H1 (cell line): ENCODE measurements around the gene RBM19. TPM values are rescaled to one million over a fixed set of nuclear protein-coding genes. Genes with fewer than 3 reads are reported as not detected.

Experiments used
- CTCF ChIA-PET: fragments of 300-600 bp; sonication (Branson Sonifier 250); formaldehyde crosslinking; loops from one replicate; lab custom pipeline; 2021; ENCODE audit not compliant: partially characterized antibody; lab: Charles Lee
- POLR2A ChIA-PET: fragments of 300-600 bp; sonication (Branson Sonifier 250); formaldehyde crosslinking; loops from one replicate; lab custom pipeline; 2021; ENCODE audit warnings: inconsistent platforms; ENCODE audit not compliant: partially characterized antibody; lab: Charles Lee
- DNase-seq, 2 experiments: peaks; one replicate each; pipeline versions ENCODE4 v3.0.0 to v3.0.0-alpha.2; 2010 to 2022; ENCODE audit warnings: low spot score in 2 of 2, low read depth in 1 of 2, mixed read lengths in 1 of 2
- FAIRE-seq: peaks from 2 replicates; lab custom pipeline; 2011; peaks lifted over from hg19 to GRCh38; lab: Jason Lieb, UNC
- H2AFZ ChIP-seq: 2 replicates; pipeline ENCODE4 v1.8.1; 2012; ENCODE audit warnings: low read length, inconsistent platforms
- H2AK5ac ChIP-seq: 2 replicates; pipeline ENCODE4 v1.6.1; 2013; ENCODE audit warnings: low read depth, low read length
- H2BK120ac ChIP-seq: replicated peaks from 2 replicates; pipeline ENCODE3; 2013; ENCODE audit warnings: low read depth, low read length, inconsistent platforms
- H2BK12ac ChIP-seq: 2 replicates; pipeline ENCODE4 v1.6.1; 2013; ENCODE audit warnings: low read depth, low read length
- H2BK15ac ChIP-seq: 2 replicates; pipeline ENCODE4 v1.6.1; 2013; ENCODE audit warnings: low read length
- H2BK20ac ChIP-seq: 2 replicates; pipeline ENCODE4 v1.6.1; 2013; ENCODE audit warnings: low read length
- H2BK5ac ChIP-seq: 2 replicates; pipeline ENCODE4 v1.6.1; 2013; ENCODE audit warnings: low read depth, low read length
- H3K14ac ChIP-seq: 2 replicates; pipeline ENCODE4 v1.6.1; 2013; ENCODE audit warnings: inconsistent platforms; ENCODE audit not compliant: insufficient read length
- H3K18ac ChIP-seq: 2 replicates; pipeline ENCODE4 v1.6.1; 2013; ENCODE audit warnings: low read length; ENCODE audit errors: extremely low read depth
- H3K23ac ChIP-seq: 2 replicates; pipeline ENCODE4 v1.6.1; 2013; ENCODE audit warnings: inconsistent platforms; ENCODE audit not compliant: insufficient read length
- H3K23me2 ChIP-seq: 2 replicates; pipeline ENCODE4 v1.6.1; 2013; ENCODE audit warnings: low read depth, low read length
- H3K27ac ChIP-seq: 2 replicates; pipeline ENCODE4 v1.6.1; 2011; ENCODE audit warnings: low read depth, low read length, inconsistent platforms
- H3K27me3 ChIP-seq, 4 experiments: replicated peaks in 1 of 4; 1 replicate in 1 of 4; 2 replicates in 3 of 4; pipeline versions ENCODE4 v1.6.1 to v1.8.1; 2011 to 2013; ENCODE audit warnings: low read length in 3 of 4, mild to moderate bottlenecking in 3 of 4, inconsistent platforms in 2 of 4, mixed read lengths in 2 of 4, moderate library complexity in 1 of 4; ENCODE audit not compliant: control insufficient read depth in 3 of 4, insufficient read depth in 3 of 4; ENCODE audit errors: extremely low read depth in 1 of 4
- H3K36me3 ChIP-seq, 4 experiments: 2 replicates each; pipeline versions ENCODE4 v1.6.1 to v1.8.1; 2011 to 2013; ENCODE audit warnings: mild to moderate bottlenecking in 4 of 4, low read length in 3 of 4, moderate library complexity in 2 of 4, control low read depth in 1 of 4, inconsistent platforms in 1 of 4; ENCODE audit not compliant: insufficient read depth in 4 of 4, control insufficient read depth in 2 of 4
- H3K4ac ChIP-seq: replicated peaks from 2 replicates; pipeline ENCODE3; 2013; ENCODE audit warnings: low read length, low read depth, mixed read lengths, inconsistent platforms; ENCODE audit not compliant: insufficient read length
- H3K4me1 ChIP-seq, 4 experiments: replicated peaks in 1 of 4; 1 replicate in 1 of 4; 2 replicates in 3 of 4; pipeline versions ENCODE4 v1.6.1 to v1.8.1; 2011 to 2013; ENCODE audit warnings: low read length in 3 of 4, inconsistent platforms in 2 of 4, mixed read lengths in 1 of 4; ENCODE audit not compliant: insufficient read depth in 4 of 4, control insufficient read depth in 3 of 4
- H3K4me2 ChIP-seq, 2 experiments: 2 replicates each; pipeline versions ENCODE4 v1.6.1 to v1.8.1; 2011 to 2013; ENCODE audit warnings: low read depth in 2 of 2, low read length in 2 of 2, control low read depth in 1 of 2, inconsistent platforms in 1 of 2, mild to moderate bottlenecking in 1 of 2; ENCODE audit not compliant: insufficient read depth in 1 of 2
- H3K4me3 ChIP-seq, 4 experiments: fragments of 200-600, 300-600 bp in 1 of 4; sonication (generic), shearing (Covaris generic), sonication (Bioruptor Twin) in 1 of 4; 2 replicates each; pipeline versions ENCODE4 v1.5.1 to v1.8.1; 2011 to 2016; ENCODE audit warnings: low read length in 4 of 4, low read depth in 3 of 4, control low read depth in 2 of 4, inconsistent platforms in 2 of 4, mild to moderate bottlenecking in 2 of 4, mixed read lengths in 1 of 4, moderate library complexity in 1 of 4; ENCODE audit not compliant: insufficient read depth in 2 of 4; ENCODE audit errors: extremely low read depth in 1 of 4
- H3K56ac ChIP-seq: replicated peaks from 2 replicates; pipeline ENCODE3; 2013; ENCODE audit warnings: low read depth, mild to moderate bottlenecking, mixed read lengths, low read length, inconsistent platforms; ENCODE audit not compliant: insufficient read length
- H3K79me1 ChIP-seq: 2 replicates; pipeline ENCODE4 v1.6.1; 2013; ENCODE audit warnings: low read depth, low read length, control low read depth
- H3K79me2 ChIP-seq, 2 experiments: 2 replicates each; pipeline versions ENCODE4 v1.6.1 to v1.8.1; 2012 to 2013; ENCODE audit warnings: low read length in 2 of 2, mild to moderate bottlenecking in 2 of 2, inconsistent platforms in 1 of 2; ENCODE audit not compliant: insufficient read depth in 2 of 2, control insufficient read depth in 1 of 2
- H3K9ac ChIP-seq, 4 experiments: replicated peaks in 1 of 4; 1 replicate in 1 of 4; 2 replicates in 3 of 4; pipeline versions ENCODE4 v1.6.1 to v1.8.1; 2011 to 2013; ENCODE audit warnings: low read depth in 3 of 4, low read length in 3 of 4, control low read depth in 2 of 4, mild to moderate bottlenecking in 2 of 4, moderate library complexity in 2 of 4, inconsistent platforms in 1 of 4; ENCODE audit errors: extremely low read depth in 1 of 4
- H3K9me3 ChIP-seq, 2 experiments: 2 replicates each; pipeline versions ENCODE4 v1.6.1 to v1.8.1; 2012 to 2013; ENCODE audit warnings: mild to moderate bottlenecking in 2 of 2, moderate library complexity in 2 of 2, control low read depth in 1 of 2, inconsistent platforms in 1 of 2, low read depth in 1 of 2, low read length in 1 of 2, mixed read lengths in 1 of 2; ENCODE audit not compliant: insufficient read depth in 2 of 2
- H4K20me1 ChIP-seq, 2 experiments: replicated peaks in 1 of 2; 2 replicates each; pipeline versions ENCODE3 to v1.8.1; 2011 to 2013; ENCODE audit warnings: inconsistent platforms in 2 of 2, low read length in 2 of 2, mild to moderate bottlenecking in 1 of 2; ENCODE audit not compliant: insufficient read depth in 2 of 2, control insufficient read depth in 1 of 2
- H4K5ac ChIP-seq: 2 replicates; pipeline ENCODE4 v1.6.1; 2013; ENCODE audit warnings: low read length, low read depth, mixed read lengths, inconsistent platforms; ENCODE audit not compliant: insufficient read length
- H4K8ac ChIP-seq: 2 replicates; pipeline ENCODE4 v1.8.0; 2013; ENCODE audit warnings: mild to moderate bottlenecking, moderate library complexity, low read length, inconsistent platforms; ENCODE audit not compliant: insufficient read depth; ENCODE audit errors: extremely low read depth
- H4K91ac ChIP-seq: replicated peaks from 2 replicates; pipeline ENCODE3; 2013; ENCODE audit warnings: low read length, mixed read lengths, inconsistent platforms; ENCODE audit not compliant: insufficient read length
- CBX5 ChIP-seq: fragments of 300-800, 300-1000 bp; sonication (generic); IDR thresholded peaks from 2 replicates; pipeline ENCODE4 v1.7.1; 2016; ENCODE audit warnings: antibody characterized with exemption, low read length, low read depth
- E2F6 ChIP-seq: IDR thresholded peaks from 2 replicates; pipeline ENCODE4 v1.6.1; 2012; ENCODE audit warnings: inconsistent platforms
- EP300 ChIP-seq, 2 experiments: IDR thresholded peaks; 1 replicate in 1 of 2; 2 replicates in 1 of 2; pipeline ENCODE4 v1.6.1; 2011 to 2012; ENCODE audit warnings: low read depth in 2 of 2, low read length in 2 of 2, mild to moderate bottlenecking in 2 of 2, borderline replicate concordance in 1 of 2, inconsistent platforms in 1 of 2, moderate library complexity in 1 of 2
- FOSL1 ChIP-seq: IDR thresholded peaks from 2 replicates; pipeline ENCODE4 v1.6.1; 2011; ENCODE audit warnings: mild to moderate bottlenecking, low read depth, low read length, moderate library complexity; ENCODE audit not compliant: insufficient read depth
- NANOG ChIP-seq: IDR thresholded peaks from 2 replicates; pipeline ENCODE4 v1.6.1; 2011; ENCODE audit warnings: low read length, low read depth, mild to moderate bottlenecking, inconsistent platforms; ENCODE audit not compliant: insufficient read depth, poor library complexity, severe bottlenecking
- RBBP5 ChIP-seq: IDR thresholded peaks from 2 replicates; pipeline ENCODE4 v1.7.1; 2012; ENCODE audit warnings: low read depth, mild to moderate bottlenecking, inconsistent platforms, low read length, moderate library complexity, borderline replicate concordance
- SIN3A ChIP-seq, 2 experiments: IDR thresholded peaks in 1 of 2; conservative IDR thresholded peaks in 1 of 2; 2 replicates each; pipeline ENCODE4 v1.6.1; 2011 to 2012; ENCODE audit warnings: low read length in 2 of 2, improper control_type of control experiment in 1 of 2, low read depth in 1 of 2, mild to moderate bottlenecking in 1 of 2
- YY1 ChIP-seq: IDR thresholded peaks from 2 replicates; pipeline ENCODE4 v1.6.1; 2011; ENCODE audit warnings: low read depth, mild to moderate bottlenecking, low read length
- WGBS, 2 experiments: shearing (Covaris generic) in 1 of 2; methylation state at CpG; one replicate each; pipeline versions ENCODE4 v1.1.6 to v1.1.7; 2013 to 2015; ENCODE audit warnings: low lambda C conversion rate in 2 of 2, mixed read lengths in 2 of 2, inconsistent platforms in 1 of 2, low coverage in 1 of 2, missing lambda C conversion rate in 1 of 2; ENCODE audit not compliant: insufficient replicate concordance in 2 of 2, insufficient coverage in 1 of 2, insufficient read length in 1 of 2; ENCODE audit errors: extremely low coverage in 1 of 2, missing lambda C conversion rate in 1 of 2; 5-methylcytosine and 5-hydroxymethylcytosine counted together
- polyA plus RNA-seq, 7 experiments: library from polyadenylated mRNA; depleted of rRNA in 3 of 7; stranded (reverse) in 5 of 7; unstranded in 2 of 7; fragments of >200 nt in 5 of 7; fragments of 200-250 nt in 2 of 7; gene quantifications; 1 replicate in 5 of 7; 2 replicates in 1 of 7; 4 replicates in 1 of 7; pipeline versions ENCODE4 v1.2.1 to v1.2.3, GENCODE V29; 2011 to 2013; ENCODE audit warnings: missing spikeins in 2 of 7, mixed read lengths in 2 of 7
- total RNA-seq: library from RNA; stranded (reverse); fragmentation: NEBNext Ultra II Directional; extraction: Animal tissue kit (Norgen Biotek cat#: 25700); gene quantifications from 2 replicates; pipeline ENCODE4 v1.2.1, GENCODE V29; 2021

RBM19 gene
- total and polyA plus RNA-seq, 2 of the 8 experiments (the other 6 are each of a cell fraction or from before 2014, with no cell fraction given) = 23.4 to 61.9 TPM

- Histone ChIP-seq H4K91ac (no peak overlapping the region), H3K4ac (no peak overlapping the region), H4K8ac (no peak overlapping the region), H3K23ac (no peak overlapping the region), H3K36me3 (peaks cover 6 to 18% (median 16%) of the 10 kb centered on the region in 4 experiments; a peak in 5 of 8 replicates), H2AK5ac (no peak overlapping the region), H4K5ac (no peak overlapping the region), H3K4me2 (no peak overlapping the region), H3K9ac (no peak overlapping the region), H2BK20ac (no peak overlapping the region), H2BK120ac (no peak overlapping the region), H3K9me3 (no peaks in the 10 kb centered on the region)
- CTCF ChIA-PET = interaction anchor here (0.9 to 3.5 kb wide), 10 partner anchors 14 to 452 kb away, joined by 3 to 21 read pairs (median 3); no protein-coding TSS in a partner anchor
- TF ChIP-seq EP300 (IDR thresholded peaks at IDR 0.05; ENCODE audit: borderline replicate concordance in 1 of 2, low read depth in 2 of 2, low read length in 2 of 2) = no peak
- no peak for TF ChIP-seq FOSL1
- no peak for TF ChIP-seq YY1
- no peak for TF ChIP-seq NANOG
- no peak for TF ChIP-seq CBX5
- no peak for TF ChIP-seq E2F6
- no peak for TF ChIP-seq RBBP5
- TF ChIP-seq SIN3A (conservative IDR thresholded peaks at IDR 0.05 in 1 of 2, IDR thresholded peaks at IDR 0.05 in 1 of 2; ENCODE audit: low read depth in 1 of 2, low read length in 2 of 2) = no peak
- TF ChIP-seq, all 59 proteins: peak for 0
- H2BK15ac ChIP-seq = no peak overlapping the region
- no peak overlapping the region for H2BK12ac ChIP-seq
- H3K56ac ChIP-seq = no peak overlapping the region
- no peak overlapping the region for H3K4me3 ChIP-seq
- no peak for FAIRE-seq
- no peak for DNase-seq
- H2BK5ac ChIP-seq = no peak overlapping the region
- H3K79me1 ChIP-seq = no peaks in the 10 kb centered on the region
- no peak overlapping the region for H3K18ac ChIP-seq
- WGBS, 2 experiments = 90% methylated on average over 10 of the region's 10 CpGs; no CpG with 5 or more reads in 1 of the 2 experiments
- POLR2A ChIA-PET = no interaction called here
- no peak overlapping the region for H3K27ac ChIP-seq
- H3K4me1 ChIP-seq = peaks cover 0 to 2% (median 0%) of the 10 kb centered on the region in 4 experiments; a peak in 1 of 7 replicates
- no peak overlapping the region for H3K14ac ChIP-seq
- H3K79me2 ChIP-seq = no peaks in the 10 kb centered on the region
- H3K27me3 ChIP-seq = no peaks in the 10 kb centered on the region
- H3K23me2 ChIP-seq = no peaks in the 10 kb centered on the region
- H4K20me1 ChIP-seq = no peaks in the 10 kb centered on the region
- H2AFZ ChIP-seq = no peak overlapping the region
Measured at GRCh38 chr12:113914176-113914575, 51.9 kb downstream of the RBM19 start.
